ENCODE measurements around the gene SPRN. TPM values are rescaled to one million over a fixed set of nuclear protein-coding genes. Genes with fewer than 3 reads are reported as not detected.

SPRN gene
- total and polyA plus RNA-seq, 2 of the 4 experiments (the other 2 are of a cell fraction): 0.36 to 2.3 TPM

DNA sequence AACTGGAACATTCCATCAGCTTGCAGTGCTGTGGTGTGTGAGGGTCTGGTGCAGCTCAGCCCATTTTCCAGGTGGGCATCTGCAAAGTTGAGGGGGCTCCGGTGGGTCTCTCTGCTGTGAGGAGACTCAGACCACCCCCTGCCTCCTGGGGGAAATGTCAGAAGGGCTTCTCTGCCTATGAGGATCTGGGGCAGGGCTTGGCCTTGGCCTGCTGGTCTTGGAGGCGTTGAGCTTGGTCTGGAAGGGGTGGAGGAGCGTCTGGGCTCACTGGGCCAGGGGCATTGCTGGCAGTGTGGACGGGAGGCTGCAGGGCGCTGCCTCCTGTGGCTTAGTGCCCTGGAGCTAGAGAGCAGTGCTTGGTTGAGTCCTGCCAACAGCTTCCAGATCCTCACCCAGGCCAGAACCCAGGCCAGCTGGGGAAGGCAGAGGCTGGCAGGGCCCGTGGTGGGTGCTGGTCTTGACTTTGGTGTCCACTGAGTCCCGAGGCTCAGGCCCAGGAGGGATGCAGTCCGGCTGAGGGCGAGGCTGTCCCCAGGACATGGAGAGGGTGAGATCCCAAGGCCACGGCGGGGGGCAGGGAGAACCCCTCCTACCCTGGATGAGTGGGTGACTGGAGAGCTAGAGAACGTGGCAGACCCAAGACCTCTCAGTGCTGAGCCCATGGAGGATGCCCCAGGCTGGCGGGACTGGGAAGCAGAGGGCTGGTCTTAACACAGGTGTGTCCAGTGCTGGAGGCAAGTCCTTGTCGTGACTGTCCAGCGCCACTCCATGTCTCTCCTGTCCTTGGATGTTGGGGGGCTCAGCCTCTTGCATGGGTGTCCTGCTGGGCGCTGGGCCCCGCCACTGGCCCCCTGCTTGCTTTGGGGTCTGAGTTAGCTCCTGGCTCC, 2.8 kb downstream of the SPRN start:
- in situ Hi-C loops (cut with MboI; ENCODE audit: low sequenced_read_pairs) (no loop called here), intact Hi-C loops (cut with micrococcal nuclease) (no loop called here), dilution Hi-C loops (cut with HindIII; ENCODE audit: low sequenced_read_pairs, unreplicated experiment) (no loop called here)
- Histone ChIP-seq H3K4ac (ENCODE audit: low read depth, low read length) (no peak overlapping the region), H2AK9ac (replicated peaks; ENCODE audit: low read depth, low read length, poor library complexity) (peak overlapping the region; percentile 45), H3K4me1 (ENCODE audit: control insufficient read depth, insufficient read depth, low read length) (no peaks in the 10 kb centered on the region; the same call in 1 of the 2 replicates), H3K27me3 (ENCODE audit: control insufficient read depth, insufficient read depth, low read length) (peaks cover 3% of the 10 kb centered on the region; the same call in 1 of the 2 replicates), H3K9me3 (ENCODE audit: control insufficient read depth, insufficient read depth, low read length) (no peaks in the 10 kb centered on the region), H4K5ac (ENCODE audit: low read depth, low read length) (no peak overlapping the region), H3K9ac (ENCODE audit: low read depth, low read length) (no peak overlapping the region), H3K14ac (replicated peaks; ENCODE audit: low read depth, low read length) (no peak overlapping the region), H3K18ac (ENCODE audit: low read depth, low read length) (no peak overlapping the region), H3K79me1 (ENCODE audit: low read depth in 1 of 2, low read length in 2 of 2) (0 out of 4 replicates have a peak, but pooled peaks cover 0 to 4% of the 10 kb centered on the region in 2 experiments), H4K20me1 (ENCODE audit: insufficient read depth, low read length) (no peaks in the 10 kb centered on the region; the same call in none of the 2 replicates), H3K23ac (ENCODE audit: low read depth, low read length) (no peak overlapping the region), H2BK20ac (ENCODE audit: low read depth, low read length) (no peak overlapping the region), H2BK120ac (ENCODE audit: low read depth, low read length) (no peak overlapping the region), H3K36me3 (ENCODE audit: control insufficient read depth, insufficient read depth, low read length) (peaks cover 26% of the 10 kb centered on the region), H3K27ac (ENCODE audit: insufficient read depth, low read length) (no peak overlapping the region), H2BK5ac (ENCODE audit: low read depth, low read length, poor library complexity, severe bottlenecking) (no peak overlapping the region), H4K91ac (ENCODE audit: insufficient read depth, low read depth, low read length) (no peak overlapping the region), H2AFZ (replicated peaks; ENCODE audit: low read length, poor library complexity) (peak overlapping the region; percentile 35), H3K56ac (ENCODE audit: extremely low read depth, insufficient read depth, low read length) (no peak overlapping the region), H3K4me3 (ENCODE audit: insufficient read depth, low read depth, low read length) (no peak overlapping the region), H4K8ac (ENCODE audit: low read depth in 2 of 2, low read length in 2 of 2) (no peak overlapping the region), H2BK15ac (ENCODE audit: low read depth, low read length) (no peak overlapping the region), H3K9me1 (ENCODE audit: insufficient read depth, low read length) (no peaks in the 10 kb centered on the region), H3K4me2 (ENCODE audit: low read depth, low read length) (no peak overlapping the region), H2AK5ac (ENCODE audit: low read depth, low read length) (no peak overlapping the region)
- 92% methylated on average over 4 of the region's 17 CpGs; no CpG with 5 or more reads in 1 of the 2 experiments for WGBS, 2 experiments (ENCODE audit: extremely low coverage in 2 of 2, insufficient read length in 1 of 2)
- no peak for DNase-seq
- TF ChIP-seq MXI1 (IDR thresholded peaks at IDR 0.05; ENCODE audit: borderline replicate concordance, low read depth, low read length) (no peak), RAD21 (IDR thresholded peaks at IDR 0.05; ENCODE audit: low read length) (no peak), RFX5 (IDR thresholded peaks at IDR 0.05; ENCODE audit: low read depth, low read length) (no peak), BHLHE40 (IDR thresholded peaks at IDR 0.05; ENCODE audit: low read depth, low read length) (no peak), NFE2L2 (IDR thresholded peaks at IDR 0.05; ENCODE audit: low read depth, low read length) (no peak), CEBPB (IDR thresholded peaks at IDR 0.05; ENCODE audit: low read depth, low read length) (no peak), POLR2A (IDR thresholded peaks at IDR 0.05; ENCODE audit: low read depth, low read length) (no peak), SMC3 (IDR thresholded peaks at IDR 0.05; ENCODE audit: low read depth, low read length) (no peak), MAFK (IDR thresholded peaks at IDR 0.05; ENCODE audit: low read depth, low read length) (no peak), RCOR1 (IDR thresholded peaks at IDR 0.05; ENCODE audit: insufficient replicate concordance, low read length) (no peak), MAZ (IDR thresholded peaks at IDR 0.05; ENCODE audit: borderline replicate concordance, low read depth, low read length) (no peak), CHD1 (IDR thresholded peaks at IDR 0.05; ENCODE audit: low read depth, low read length) (no peak)
- TF ChIP-seq, protein P1, sequence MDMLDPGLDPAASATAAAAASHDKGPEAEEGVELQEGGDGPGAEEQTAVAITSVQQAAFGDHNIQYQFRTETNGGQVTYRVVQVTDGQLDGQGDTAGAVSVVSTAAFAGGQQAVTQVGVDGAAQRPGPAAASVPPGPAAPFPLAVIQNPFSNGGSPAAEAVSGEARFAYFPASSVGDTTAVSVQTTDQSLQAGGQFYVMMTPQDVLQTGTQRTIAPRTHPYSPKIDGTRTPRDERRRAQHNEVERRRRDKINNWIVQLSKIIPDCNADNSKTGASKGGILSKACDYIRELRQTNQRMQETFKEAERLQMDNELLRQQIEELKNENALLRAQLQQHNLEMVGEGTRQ (IDR thresholded peaks at IDR 0.05; ENCODE audit: low read depth, low read length): no peak
- TF ChIP-seq, protein P2, sequence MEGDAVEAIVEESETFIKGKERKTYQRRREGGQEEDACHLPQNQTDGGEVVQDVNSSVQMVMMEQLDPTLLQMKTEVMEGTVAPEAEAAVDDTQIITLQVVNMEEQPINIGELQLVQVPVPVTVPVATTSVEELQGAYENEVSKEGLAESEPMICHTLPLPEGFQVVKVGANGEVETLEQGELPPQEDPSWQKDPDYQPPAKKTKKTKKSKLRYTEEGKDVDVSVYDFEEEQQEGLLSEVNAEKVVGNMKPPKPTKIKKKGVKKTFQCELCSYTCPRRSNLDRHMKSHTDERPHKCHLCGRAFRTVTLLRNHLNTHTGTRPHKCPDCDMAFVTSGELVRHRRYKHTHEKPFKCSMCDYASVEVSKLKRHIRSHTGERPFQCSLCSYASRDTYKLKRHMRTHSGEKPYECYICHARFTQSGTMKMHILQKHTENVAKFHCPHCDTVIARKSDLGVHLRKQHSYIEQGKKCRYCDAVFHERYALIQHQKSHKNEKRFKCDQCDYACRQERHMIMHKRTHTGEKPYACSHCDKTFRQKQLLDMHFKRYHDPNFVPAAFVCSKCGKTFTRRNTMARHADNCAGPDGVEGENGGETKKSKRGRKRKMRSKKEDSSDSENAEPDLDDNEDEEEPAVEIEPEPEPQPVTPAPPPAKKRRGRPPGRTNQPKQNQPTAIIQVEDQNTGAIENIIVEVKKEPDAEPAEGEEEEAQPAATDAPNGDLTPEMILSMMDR (conservative IDR thresholded peaks at IDR 0.05; ENCODE audit: low read depth, low read length): no peak
- ChIA-PET CTCF (no interaction called here), POLR2A (ENCODE audit: unreplicated experiment) (no interaction called here)
- no TSS peak for BruUV-seq (replicated peaks)
- no peak for ATAC-seq (ENCODE audit: low read depth)

Data from IMR-90 (cell line).